Transverse colon (tissue), 4 donors: ENCODE measurements around the gene HSPA8.

Experiments used
- POLR2A ChIP-seq: fragments of 450-650 bp; IDR thresholded peaks from one replicate; pipeline ENCODE4 v1.6.1; 2016; ENCODE audit warnings: antibody characterized with exemption, mild to moderate bottlenecking, moderate library complexity
- POLR2AphosphoS5 ChIP-seq, 3 donors: sonication (generic); formaldehyde crosslinking; IDR thresholded peaks; one replicate each; pipeline ENCODE4 v1.6.1; 2016; ENCODE audit warnings: antibody characterized with exemption in 3 of 3
- TF ChIP-seq, protein P1 (sequence below), 5 experiments: fragments of 200-600 bp in 3 of 5; fragments of 450-650 bp in 2 of 5; sonication (generic) in 3 of 5; IDR thresholded peaks; 1 replicate in 2 of 5; 2 replicates in 3 of 5; pipeline ENCODE4 v1.5.1; 2016 to 2017; ENCODE audit warnings: antibody characterized with exemption in 5 of 5, inconsistent platforms in 3 of 5, mild to moderate bottlenecking in 2 of 5, moderate library complexity in 1 of 5

DNA sequence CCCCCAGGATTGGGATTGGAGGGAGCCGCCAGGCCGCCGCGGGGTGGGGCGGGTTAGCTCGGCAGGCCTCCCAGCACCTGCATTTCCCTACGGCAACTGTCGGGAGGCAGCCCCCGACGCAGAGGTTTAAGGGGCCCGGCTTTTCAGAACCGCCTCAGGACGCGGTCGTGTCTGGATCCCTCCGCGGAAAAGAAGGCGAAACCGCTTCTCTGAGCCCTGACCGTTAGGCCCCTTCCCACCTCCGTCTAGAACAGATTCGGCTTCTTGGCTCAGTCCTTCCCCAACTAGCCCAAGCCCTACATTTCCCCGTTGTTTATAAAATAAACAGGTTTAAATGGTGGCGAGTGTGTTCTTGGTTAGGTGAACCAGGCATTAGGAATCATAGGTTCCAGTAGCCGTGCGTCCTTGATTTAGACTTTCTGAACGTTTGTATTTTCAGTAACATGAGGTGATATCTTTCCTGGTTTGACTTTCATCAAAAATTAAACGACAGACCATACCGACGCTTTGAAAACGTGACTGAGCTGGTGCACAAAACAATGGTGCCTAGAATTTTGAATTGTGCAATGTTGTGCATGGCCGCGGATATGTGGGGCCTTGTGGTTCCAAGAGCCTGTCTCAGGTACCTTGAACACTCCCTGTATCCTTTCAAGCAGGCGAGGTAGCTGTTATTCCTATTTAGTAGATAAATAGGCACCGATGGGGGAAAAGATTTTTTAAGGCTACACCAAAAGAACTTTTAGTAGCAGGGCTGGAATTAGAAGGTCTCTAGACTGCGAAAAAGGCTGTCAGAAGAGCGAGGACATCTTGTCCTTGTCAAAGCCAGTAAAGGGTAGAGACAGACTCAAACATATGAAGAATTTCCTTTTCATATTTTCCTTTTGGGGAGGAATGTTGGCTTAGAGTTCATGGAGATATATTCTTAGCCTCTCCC lies 1.2 kb upstream of the HSPA8 start:
- TF ChIP-seq, protein P1, sequence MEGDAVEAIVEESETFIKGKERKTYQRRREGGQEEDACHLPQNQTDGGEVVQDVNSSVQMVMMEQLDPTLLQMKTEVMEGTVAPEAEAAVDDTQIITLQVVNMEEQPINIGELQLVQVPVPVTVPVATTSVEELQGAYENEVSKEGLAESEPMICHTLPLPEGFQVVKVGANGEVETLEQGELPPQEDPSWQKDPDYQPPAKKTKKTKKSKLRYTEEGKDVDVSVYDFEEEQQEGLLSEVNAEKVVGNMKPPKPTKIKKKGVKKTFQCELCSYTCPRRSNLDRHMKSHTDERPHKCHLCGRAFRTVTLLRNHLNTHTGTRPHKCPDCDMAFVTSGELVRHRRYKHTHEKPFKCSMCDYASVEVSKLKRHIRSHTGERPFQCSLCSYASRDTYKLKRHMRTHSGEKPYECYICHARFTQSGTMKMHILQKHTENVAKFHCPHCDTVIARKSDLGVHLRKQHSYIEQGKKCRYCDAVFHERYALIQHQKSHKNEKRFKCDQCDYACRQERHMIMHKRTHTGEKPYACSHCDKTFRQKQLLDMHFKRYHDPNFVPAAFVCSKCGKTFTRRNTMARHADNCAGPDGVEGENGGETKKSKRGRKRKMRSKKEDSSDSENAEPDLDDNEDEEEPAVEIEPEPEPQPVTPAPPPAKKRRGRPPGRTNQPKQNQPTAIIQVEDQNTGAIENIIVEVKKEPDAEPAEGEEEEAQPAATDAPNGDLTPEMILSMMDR (IDR thresholded peaks at IDR 0.05): no peak
- TF ChIP-seq POLR2AphosphoS5 (IDR thresholded peaks at IDR 0.05) (peak in 2 of 3 donors; percentile 6 to 13), POLR2A (no peak)
